CD1c-positive myeloid dendritic cell (primary cell): ENCODE results near the gene ZBTB34.

ENCODE experiments used
- DNase-seq: peaks from one replicate; pipeline ENCODE4 v3.0.0-alpha.2; 2016; ENCODE audit errors: extremely low spot score

Gene ZBTB34

DNA sequence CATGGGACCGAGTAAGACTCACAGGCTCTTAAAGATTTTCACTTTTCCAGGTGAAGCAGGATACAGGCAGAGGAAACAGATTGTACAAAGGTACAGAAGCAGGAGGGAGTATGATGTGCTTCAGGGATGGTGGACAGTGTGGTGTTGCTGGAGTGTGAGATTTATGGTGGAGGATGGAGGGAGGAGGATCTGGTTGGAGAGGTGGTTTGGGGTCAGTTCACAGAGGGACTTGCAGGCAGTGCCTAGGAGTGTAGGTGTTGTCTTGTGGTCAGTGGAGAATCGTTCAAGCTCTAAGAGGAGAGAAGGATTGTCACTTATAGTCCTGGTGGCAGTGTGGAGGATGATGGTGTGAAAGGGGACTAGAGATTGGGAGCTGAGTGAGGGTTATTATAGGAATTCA lies 65.9 kb downstream of the ZBTB34 start:
- DNase-seq, result no peak

DNA sequence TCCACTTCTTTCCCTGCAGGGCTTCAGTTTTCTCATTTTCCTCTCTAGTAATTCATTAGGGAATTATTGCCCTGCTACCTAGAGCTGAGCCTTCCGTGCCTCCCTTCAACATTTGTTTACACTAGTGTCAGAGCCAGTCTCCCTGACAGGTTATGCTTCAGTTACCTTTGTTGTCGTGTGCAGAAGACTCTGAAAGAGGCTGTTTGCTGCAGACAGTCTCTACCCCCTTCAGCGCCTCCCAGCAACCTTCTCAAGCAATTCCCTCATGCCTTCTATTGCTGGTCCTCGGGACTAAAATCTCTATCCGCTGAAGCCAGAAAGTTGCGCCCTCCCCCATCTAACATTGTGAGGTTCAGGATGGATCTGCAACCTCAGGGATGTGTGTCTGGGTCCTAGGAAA lies 67.0 kb downstream of the ZBTB34 start:
- DNase-seq, result no peak

DNA sequence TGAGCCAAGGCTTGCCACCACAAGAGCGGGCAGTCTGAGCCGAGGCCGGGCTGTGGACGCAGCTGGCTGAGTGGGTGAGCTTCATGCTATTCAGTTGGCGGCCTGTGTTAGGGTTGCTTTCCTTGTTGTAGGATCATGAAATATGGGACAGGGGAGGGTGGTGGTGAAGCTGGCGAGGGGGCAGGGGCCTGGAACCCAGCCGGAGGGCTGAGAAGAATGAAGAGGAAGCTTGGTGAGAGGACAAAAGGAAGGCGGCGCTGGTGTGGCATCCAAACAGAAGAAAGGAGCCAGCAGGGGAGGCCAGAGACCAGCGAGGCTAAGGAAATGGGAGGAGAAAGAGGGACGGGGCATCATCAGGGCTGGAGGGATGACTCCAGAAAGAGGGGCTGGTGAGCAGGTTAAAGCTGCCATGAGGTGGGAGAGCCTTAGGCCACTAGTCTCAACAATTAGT lies 72.5 kb downstream of the ZBTB34 start:
- DNase-seq, result no peak

DNA sequence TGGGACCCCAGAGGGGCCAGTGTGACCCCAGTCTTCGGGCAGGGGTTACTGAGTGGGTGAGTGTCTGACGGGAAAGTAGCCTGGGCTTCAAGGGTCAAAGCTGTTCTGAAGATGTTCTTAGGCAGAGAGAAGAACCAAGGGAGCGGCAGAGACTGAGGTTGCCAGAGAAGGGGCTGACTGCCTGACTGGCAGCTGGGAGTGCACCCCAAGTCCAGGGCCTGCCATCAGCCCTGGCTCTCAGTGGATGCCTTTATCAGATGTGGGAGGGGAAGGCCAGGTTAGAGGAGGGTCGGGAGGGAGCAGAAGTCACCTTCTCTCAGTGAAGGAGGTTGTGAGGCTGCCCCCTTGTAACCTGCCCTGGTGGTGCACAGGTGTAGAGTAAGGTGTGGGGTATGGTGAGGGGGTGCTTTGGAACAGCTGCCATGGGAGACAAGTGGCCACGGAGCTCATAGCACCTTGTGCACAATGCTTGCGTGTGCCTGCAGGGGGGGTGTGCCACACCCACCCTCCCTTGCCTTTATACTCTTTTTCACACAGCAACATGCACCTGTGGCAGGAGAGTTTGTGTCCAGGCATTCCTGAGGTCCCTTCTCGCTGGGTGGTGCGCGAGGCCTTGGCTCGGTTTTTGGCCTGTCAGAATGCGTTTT lies 73.0 kb downstream of the ZBTB34 start:
- no peak for DNase-seq

DNA sequence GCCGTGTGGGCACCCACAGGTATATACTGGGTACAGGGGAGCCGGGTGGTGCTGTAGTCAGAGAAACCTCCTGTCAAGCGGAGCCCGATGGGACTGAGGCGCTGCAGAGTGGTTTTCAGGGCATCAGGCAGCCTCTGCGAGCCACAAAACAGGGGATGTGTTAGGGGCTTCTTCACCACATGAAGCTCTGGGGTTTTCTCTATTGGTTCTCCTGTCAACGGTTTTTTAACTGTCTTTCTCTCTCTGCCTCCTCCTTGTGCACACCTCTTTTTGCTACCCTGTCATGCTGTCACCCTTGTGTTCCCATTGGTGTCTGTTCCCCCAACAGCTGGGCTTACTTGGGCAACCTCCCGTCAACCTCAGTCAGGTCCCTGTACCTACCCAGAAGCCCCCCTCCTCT lies 74.0 kb downstream of the ZBTB34 start:
- no peak for DNase-seq
